Adrenal gland (tissue), 12 donors: ENCODE data around the gene SORT1. TPM values are rescaled to one million over a fixed set of nuclear protein-coding genes. Genes with fewer than 3 reads are reported as not detected.
A peak's percentile ranks its signal among the peaks of the same experiment; 100 is the strongest.

ENCODE experiments used
- DNase-seq, 7 donors: peaks; one replicate each; pipeline ENCODE4 v3.0.0-alpha.2; 2019 to 2020
- H3K27ac ChIP-seq, 5 donors: fragments of 200-600 bp; sonication (generic) in 4 of 5; 1 replicate in 3 of 5; 2 replicates in 2 of 5; pipeline versions ENCODE4 v1.5.1 to v1.8.0; 2016 to 2020; ENCODE audit warnings: mild to moderate bottlenecking in 1 of 5
- H3K27me3 ChIP-seq: fragments of 200-600 bp; 2 replicates; pipeline ENCODE4 v1.8.0; 2021
- H3K36me3 ChIP-seq, 2 donors: fragments of 200-600 bp; replicated peaks in 1 of 2; 1 replicate in 1 of 2; 2 replicates in 1 of 2; pipeline versions ENCODE4 v1.5.1 to v1.8.0; 2018 to 2022
- H3K4me1 ChIP-seq, 2 donors: fragments of 200-600 bp; replicated peaks in 1 of 2; 1 replicate in 1 of 2; 2 replicates in 1 of 2; pipeline versions ENCODE4 v1.5.1 to v1.8.0; 2018 to 2021
- H3K4me3 ChIP-seq, 4 donors: fragments of 200-600 bp; sonication (generic) in 3 of 4; one replicate each; pipeline ENCODE4 v1.5.1; 2016 to 2018
- H3K9me3 ChIP-seq, 3 donors: fragments of 200-600 bp; sonication (generic) in 1 of 3; replicated peaks in 1 of 3; 1 replicate in 2 of 3; 2 replicates in 1 of 3; pipeline versions ENCODE4 v1.5.1 to v1.8.0; 2016 to 2021
- POLR2A ChIP-seq, 2 donors: fragments of 450-650 bp; IDR thresholded peaks; one replicate each; pipeline ENCODE4 v1.6.1; 2017; ENCODE audit warnings: antibody characterized with exemption in 2 of 2, mild to moderate bottlenecking in 2 of 2, moderate library complexity in 1 of 2
- WGBS, 4 donors: extraction: QIAGEN DNeasy Blood & Tissue Kit in 2 of 4; methylation state at CpG; one replicate each; pipeline versions ENCODE4 v1.1.5 to v1.1.7; 2013 to 2017; 5-methylcytosine and 5-hydroxymethylcytosine counted together
- intact Hi-C, 2 donors: fragments of 100-400 bp; cut with DNase I; formaldehyde crosslinking; loops; one replicate each; pipeline versions ENCODE4 v1.14.1 to v1.15.0; 2022 to 2023
- polyA plus RNA-seq, 3 donors: library from polyadenylated mRNA; stranded (reverse); fragments of 200-250 nt in 2 of 3; fragments of 350-450 nt in 1 of 3; fragmentation: Illumina TruSeq in 1 of 3; extraction: RNeasy Lipid Tissue Mini Kit (QIAGEN cat#74804) in 1 of 3; gene quantifications; one replicate each; pipeline ENCODE4 v1.2.3, GENCODE V29; 2013 to 2014
- total RNA-seq, 9 donors: library from RNA; depleted of rRNA in 4 of 9; stranded (reverse); fragments of >200 nt in 4 of 9; fragments of 120-200 nt in 1 of 9; fragmentation: NEBNext Ultra II Directional in 1 of 9; extraction: Animal tissue kit (Norgen Biotek cat#: 25700) in 1 of 9; gene quantifications; one replicate each; pipeline versions ENCODE4 v1.1.0 to v1.2.4, GENCODE V29; 2013 to 2023
- TF ChIP-seq, protein P1 (sequence below), 6 experiments: fragments of 450-650 bp in 4 of 6; fragments of 200-600 bp in 2 of 6; sonication (generic) in 1 of 6; IDR thresholded peaks; 1 replicate in 5 of 6; 2 replicates in 1 of 6; pipeline versions ENCODE4 v1.5.1 to v1.8.0; 2016 to 2021; ENCODE audit warnings: antibody characterized with exemption in 6 of 6, mild to moderate bottlenecking in 2 of 6, moderate library complexity in 1 of 6
- donor health status: healthy with polysubstance abuse.
- donor health status: Bipolar disorder and iron deficiency.
- donor health status: DM: yes; HTN: yes; CAD: no.
- donor health status: DM: no; HTN: no; CAD: no.
- donor health status: DM: no; HTN: no; CAD: no.
- donor health status: DM: yes; HTN: yes; CAD: no.

SORT1 gene
- total and polyA plus RNA-seq, 12 donors, result 13.4 to 56.8 (median 37.5) TPM

DNA sequence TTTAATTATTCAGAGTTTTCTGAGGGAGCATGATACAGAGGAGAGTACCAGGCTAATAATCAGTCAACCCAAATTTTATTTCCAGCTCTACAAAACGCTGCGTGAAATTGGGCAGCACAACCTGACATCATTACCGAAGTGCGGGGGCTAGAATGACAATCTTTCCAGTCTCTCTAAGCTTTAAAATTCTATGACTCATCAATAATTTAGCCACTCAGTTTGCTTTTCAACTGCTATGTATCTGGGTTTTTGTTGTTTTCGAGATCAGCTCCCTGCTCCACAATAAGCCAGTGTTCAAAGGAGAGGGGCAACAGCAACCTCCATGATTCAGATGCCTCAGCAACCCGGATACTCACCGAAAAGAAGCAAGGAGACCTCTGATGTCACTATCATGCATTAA, 13.9 kb downstream of the SORT1 start:
- no peaks in the 10 kb centered on the region for H3K9me3 ChIP-seq
- 85 to 96% (median 88%) methylated on average over 7 of the region's 7 CpGs for WGBS, 4 donors
- H3K4me1 ChIP-seq, result peaks cover 18 to 31% of the 10 kb centered on the region in 2 donors
- TF ChIP-seq, protein P1, sequence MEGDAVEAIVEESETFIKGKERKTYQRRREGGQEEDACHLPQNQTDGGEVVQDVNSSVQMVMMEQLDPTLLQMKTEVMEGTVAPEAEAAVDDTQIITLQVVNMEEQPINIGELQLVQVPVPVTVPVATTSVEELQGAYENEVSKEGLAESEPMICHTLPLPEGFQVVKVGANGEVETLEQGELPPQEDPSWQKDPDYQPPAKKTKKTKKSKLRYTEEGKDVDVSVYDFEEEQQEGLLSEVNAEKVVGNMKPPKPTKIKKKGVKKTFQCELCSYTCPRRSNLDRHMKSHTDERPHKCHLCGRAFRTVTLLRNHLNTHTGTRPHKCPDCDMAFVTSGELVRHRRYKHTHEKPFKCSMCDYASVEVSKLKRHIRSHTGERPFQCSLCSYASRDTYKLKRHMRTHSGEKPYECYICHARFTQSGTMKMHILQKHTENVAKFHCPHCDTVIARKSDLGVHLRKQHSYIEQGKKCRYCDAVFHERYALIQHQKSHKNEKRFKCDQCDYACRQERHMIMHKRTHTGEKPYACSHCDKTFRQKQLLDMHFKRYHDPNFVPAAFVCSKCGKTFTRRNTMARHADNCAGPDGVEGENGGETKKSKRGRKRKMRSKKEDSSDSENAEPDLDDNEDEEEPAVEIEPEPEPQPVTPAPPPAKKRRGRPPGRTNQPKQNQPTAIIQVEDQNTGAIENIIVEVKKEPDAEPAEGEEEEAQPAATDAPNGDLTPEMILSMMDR (IDR thresholded peaks at IDR 0.05), result no peak
- no peak for TF ChIP-seq POLR2A (IDR thresholded peaks at IDR 0.05)
- intact Hi-C loops, result no loop called here
- no peaks in the 10 kb centered on the region for H3K27me3 ChIP-seq
- H3K27ac ChIP-seq, result peak overlapping the region in 1 of 5 donors; percentile 60
- no peak overlapping the region for H3K4me3 ChIP-seq
- DNase-seq, result no peak
- H3K36me3 ChIP-seq, result no peaks in the 10 kb centered on the region

DNA sequence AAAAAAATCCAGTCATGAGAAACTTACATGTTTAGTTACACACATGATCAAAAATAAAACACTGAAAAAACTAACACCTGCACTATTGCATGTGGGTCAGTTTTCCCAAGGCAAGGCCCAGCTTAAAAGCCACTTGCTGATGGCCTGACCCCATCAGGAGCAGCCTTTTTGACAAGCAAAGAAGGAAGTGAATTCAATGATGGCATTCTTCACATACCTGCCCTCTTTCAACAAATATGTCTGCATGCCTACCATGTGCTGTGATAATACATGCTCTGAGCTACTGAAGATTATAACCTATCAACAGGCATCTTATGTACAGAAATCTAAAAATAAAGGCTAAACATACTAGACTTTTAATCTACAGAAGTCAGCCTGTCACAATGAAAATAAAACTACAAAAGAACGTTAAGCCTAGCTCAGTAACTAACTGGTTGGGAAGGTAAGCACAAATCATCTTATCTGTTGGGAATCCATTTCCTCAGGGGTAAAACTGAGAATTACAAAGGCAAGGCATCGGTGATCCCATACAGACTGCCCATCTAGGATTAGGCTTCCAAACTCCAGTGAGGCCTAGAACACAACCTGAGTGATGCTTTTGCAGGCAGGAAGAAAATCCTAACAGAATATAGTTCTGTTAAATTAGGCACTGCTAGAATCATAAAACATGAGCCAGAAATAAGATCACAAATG, 14.5 kb downstream of the SORT1 start:
- TF ChIP-seq, protein P1 (IDR thresholded peaks at IDR 0.05), result no peak
- TF ChIP-seq POLR2A (IDR thresholded peaks at IDR 0.05), result no peak
- DNase-seq, result no peak
- H3K27ac ChIP-seq, result peak overlapping the region in 1 of 5 donors; percentile 60
- no peak overlapping the region for H3K4me3 ChIP-seq
- no peaks in the 10 kb centered on the region for H3K9me3 ChIP-seq
- H3K36me3 ChIP-seq, result no peaks in the 10 kb centered on the region
- no peaks in the 10 kb centered on the region for H3K27me3 ChIP-seq
- intact Hi-C loops, result no loop called here
- peaks cover 18 to 31% of the 10 kb centered on the region in 2 donors for H3K4me1 ChIP-seq
- WGBS, 4 donors, result 69 to 88% (median 76%) methylated on average over 2 of the region's 2 CpGs

GRCh38 chr1:109381573-109381972, 16.1 kb downstream of the SORT1 start:
- Histone ChIP-seq H3K4me1 (peaks cover 18 to 31% of the 10 kb centered on the region in 2 donors), H3K9me3 (no peaks in the 10 kb centered on the region), H3K27ac (no peak overlapping the region), H3K4me3 (no peak overlapping the region), H3K27me3 (no peaks in the 10 kb centered on the region), H3K36me3 (no peaks in the 10 kb centered on the region)
- intact Hi-C loops, result no loop called here
- DNase-seq, result no peak
- whole genome bisulfite sequencing, 4 donors, result 39 to 58% (median 55%) methylated on average over 2 of the region's 2 CpGs
- TF ChIP-seq POLR2A (IDR thresholded peaks at IDR 0.05), result no peak
- TF ChIP-seq, protein P1 (IDR thresholded peaks at IDR 0.05), result no peak

DNA sequence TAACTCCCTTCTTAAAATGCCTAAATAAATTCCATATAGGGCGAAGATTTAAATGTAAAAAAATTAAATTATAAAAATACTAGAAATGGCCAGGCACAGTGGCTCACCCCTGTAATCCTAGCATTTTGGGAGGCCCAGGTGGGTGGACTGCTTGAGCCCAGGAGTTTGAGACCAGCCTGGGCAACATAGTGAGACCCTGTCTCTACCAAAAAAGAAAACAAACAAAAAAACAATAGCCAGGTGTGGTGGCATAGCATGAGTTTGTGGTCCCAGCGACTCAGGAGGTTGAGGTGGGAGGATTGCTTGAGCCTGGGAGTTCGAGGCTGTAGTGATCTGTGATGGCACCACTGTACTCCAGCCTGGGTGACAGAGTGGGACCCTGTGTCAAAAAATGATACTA, 17.8 kb downstream of the SORT1 start:
- Histone ChIP-seq H3K27ac (no peak overlapping the region), H3K36me3 (no peaks in the 10 kb centered on the region), H3K27me3 (no peaks in the 10 kb centered on the region), H3K9me3 (no peaks in the 10 kb centered on the region), H3K4me3 (no peak overlapping the region), H3K4me1 (peaks cover 5 to 18% of the 10 kb centered on the region in 2 donors)
- intact Hi-C loops, result no loop called here
- DNase-seq, result no peak
- TF ChIP-seq, protein P1 (IDR thresholded peaks at IDR 0.05), result no peak
- no peak for TF ChIP-seq POLR2A (IDR thresholded peaks at IDR 0.05)
- 94 to 98% (median 97%) methylated on average over 3 of the region's 3 CpGs for WGBS, 4 donors
